22Rv1 (cell line): ENCODE results near the gene SCAMP2.

ENCODE experiments used
- H3K27ac ChIP-seq: fragments of 450-650 bp; 2 replicates; pipeline ENCODE4 v1.5.1; 2017
- CTCF ChIP-seq: fragments of 450-650 bp; IDR thresholded peaks from 2 replicates; pipeline ENCODE4 v1.5.1; 2017; ENCODE audit warnings: mild to moderate bottlenecking
- ZFX ChIP-seq: fragments of 450-650 bp; IDR thresholded peaks from 2 replicates; pipeline ENCODE4 v1.6.1; 2017; ENCODE audit warnings: antibody characterized with exemption, borderline replicate concordance

SCAMP2 gene

GRCh38 chr15:74841891-74842373 is 31.2 kb downstream of the SCAMP2 start:
- TF ChIP-seq ZFX (no peak), CTCF (no peak)
- H3K27ac ChIP-seq = peak overlapping the region; percentile 89

- no peak overlapping the region for H3K27ac ChIP-seq
- TF ChIP-seq CTCF (no peak), ZFX (no peak)
Observed at GRCh38 chr15:74840851-74841775, 32.1 kb downstream of the SCAMP2 start.

GRCh38 chr15:74839526-74840395 is 33.4 kb downstream of the SCAMP2 start:
- TF ChIP-seq CTCF (0 out of 2 replicates have a peak, but pooled peaks have one; percentile 6), ZFX (no peak)
- H3K27ac ChIP-seq = no peak overlapping the region

GRCh38 chr15:74838746-74839525 is 34.2 kb downstream of the SCAMP2 start:
- no peak overlapping the region for H3K27ac ChIP-seq

GRCh38 chr15:74838137-74838516 is 35.0 kb downstream of the SCAMP2 start:
- H3K27ac ChIP-seq = no peak overlapping the region
- TF ChIP-seq CTCF (no peak), ZFX (no peak)

More at GRCh38 chr15:74838746-74839525, 34.2 kb downstream of the SCAMP2 start:
- no peak for TF ChIP-seq ZFX
- TF ChIP-seq CTCF = no peak

- H3K27ac ChIP-seq = no peak overlapping the region
- TF ChIP-seq CTCF = no peak
- TF ChIP-seq ZFX = no peak
Observed at GRCh38 chr15:74837482-74838136, 35.6 kb downstream of the SCAMP2 start.
